Fibroblast of skin of abdomen (primary cell): ENCODE results near the gene SET.

Source experiments
- DNase-seq: peaks from one replicate; pipeline ENCODE4 v3.0.0-alpha.2; 2013

The SET gene

DNA sequence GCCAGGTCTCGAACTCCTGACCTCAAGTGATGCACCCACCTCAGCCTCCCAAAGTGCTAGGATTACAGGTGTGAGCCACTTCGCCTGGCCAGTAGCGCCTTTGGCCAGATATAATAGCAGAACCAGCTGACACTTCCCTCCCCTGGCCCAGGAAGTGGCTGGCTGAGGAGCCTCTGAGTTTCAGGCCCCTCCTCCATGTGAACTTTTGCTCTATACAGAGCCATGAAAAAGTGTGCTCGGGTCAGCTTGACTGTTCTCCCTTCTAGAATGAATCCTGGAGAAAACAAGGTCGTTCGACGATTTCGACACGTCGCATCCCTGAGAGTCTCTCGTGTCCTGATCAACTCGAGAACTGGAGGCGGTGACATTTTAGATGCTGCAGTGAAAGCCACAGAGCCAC, 43.6 kb downstream of the SET start:
- DNase-seq: no peak

DNA sequence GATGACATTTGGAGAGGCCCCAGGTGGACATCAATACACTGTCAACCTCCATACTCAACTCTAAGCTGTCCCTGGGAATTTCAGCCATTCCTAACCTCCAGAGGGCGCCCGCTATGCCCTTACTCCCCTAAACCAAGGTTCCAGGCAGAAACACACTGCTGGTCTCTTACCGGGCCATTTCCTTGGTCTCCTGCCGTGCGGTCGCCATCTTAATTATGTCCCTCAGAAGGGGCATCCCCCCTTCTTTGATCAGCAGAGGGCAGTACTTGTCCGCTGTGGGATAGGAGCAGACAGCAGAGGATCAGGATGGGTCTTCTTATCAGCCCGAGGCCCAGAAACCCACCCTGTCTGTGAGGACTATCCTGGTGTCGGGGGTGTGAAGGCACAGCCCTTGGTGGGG, 44.2 kb downstream of the SET start:
- peak; percentile 85 for DNase-seq

DNA sequence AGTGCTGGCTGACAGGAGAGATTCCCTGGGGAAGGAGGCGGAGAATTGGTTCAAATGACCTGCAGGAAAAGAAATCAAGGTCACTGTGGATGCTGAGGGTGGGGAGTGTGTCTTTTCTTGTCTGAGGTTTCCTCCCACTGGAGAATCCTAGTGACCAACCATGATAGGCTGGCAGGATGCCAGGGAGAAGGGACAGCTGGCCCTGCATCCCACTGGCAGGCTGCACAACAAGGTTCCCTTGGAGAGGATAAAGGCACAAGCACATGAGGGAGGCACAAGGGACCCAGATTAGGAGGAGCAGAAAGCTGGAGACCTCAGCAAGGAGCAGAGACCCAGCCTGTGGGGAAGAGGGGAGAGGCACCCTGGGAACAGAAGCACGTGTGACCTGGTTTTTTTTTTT, 46.4 kb downstream of the SET start:
- DNase-seq: no peak

DNA sequence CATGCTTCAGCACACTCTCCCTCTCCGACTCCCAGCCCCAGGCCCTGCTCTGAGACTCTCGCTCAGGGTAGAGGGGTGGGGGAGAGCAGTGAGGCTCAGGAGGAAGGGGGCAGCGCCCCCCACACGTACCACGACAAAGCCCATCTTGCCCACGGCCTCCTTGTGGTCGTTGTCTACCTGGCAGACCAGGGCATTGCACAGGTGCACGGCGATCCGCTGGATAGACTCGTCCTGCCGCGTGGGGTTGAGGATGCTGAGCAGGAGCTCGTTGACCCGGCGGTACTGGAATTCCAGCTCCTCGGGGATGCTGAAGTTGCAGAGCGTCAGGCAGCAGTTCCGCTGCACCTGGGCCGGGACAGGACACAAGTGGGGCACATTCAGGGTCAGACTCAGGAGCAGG, 53.4 kb downstream of the SET start:
- no peak for DNase-seq

DNA sequence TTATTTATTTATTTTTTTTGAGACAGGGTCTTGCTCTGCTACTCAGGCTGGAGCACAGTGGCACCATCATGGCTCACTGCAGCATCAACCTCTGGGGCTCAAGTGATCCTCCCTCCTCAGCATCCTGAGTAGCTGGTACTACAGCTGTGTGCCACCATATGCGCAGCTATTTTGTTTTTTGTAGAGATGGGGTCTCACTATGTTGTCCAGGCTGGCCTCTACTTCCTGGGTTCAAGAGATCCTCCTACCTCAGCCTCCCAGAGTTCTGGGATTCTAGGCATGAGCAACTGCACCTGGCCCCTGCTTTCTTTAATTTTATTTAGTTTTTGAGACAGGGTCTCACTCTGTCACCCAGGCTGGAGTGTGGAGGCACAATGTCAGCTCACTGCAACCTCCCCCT, 54.4 kb downstream of the SET start:
- DNase-seq: no peak
